Mesothelial cell of epicardium (in vitro differentiated cells): ENCODE data around the gene IGDCC3. TPM values are rescaled to one million over a fixed set of nuclear protein-coding genes. Genes with fewer than 3 reads are reported as not detected.

Experiments used
- DNase-seq, 2 experiments: peaks; one replicate each; pipeline ENCODE4 v3.0.0; 2021; ENCODE audit warnings: low spot score in 2 of 2; ENCODE audit not compliant: unreplicated experiment in 2 of 2
- H3K27ac Mint-ChIP-seq: 2 replicates; pipeline ENCODE4 v1.8.0; 2021; ENCODE audit warnings: mixed read lengths
- H3K27me3 Mint-ChIP-seq: 2 replicates; pipeline ENCODE4 v1.8.0; 2021; ENCODE audit warnings: low read depth, mixed read lengths
- H3K36me3 Mint-ChIP-seq: 2 replicates; pipeline ENCODE4 v1.8.0; 2021; ENCODE audit warnings: mixed read lengths
- H3K4me1 Mint-ChIP-seq: 2 replicates; pipeline ENCODE4 v1.8.0; 2021; ENCODE audit warnings: mixed read lengths
- H3K4me3 Mint-ChIP-seq: 2 replicates; pipeline ENCODE4 v1.8.0; 2021; ENCODE audit warnings: mild to moderate bottlenecking, moderate library complexity, mixed read lengths
- H3K9me3 Mint-ChIP-seq: 2 replicates; pipeline ENCODE4 v1.8.0; 2021; ENCODE audit warnings: mixed read lengths
- total RNA-seq: library from RNA; stranded (reverse); gene quantifications from 3 replicates; pipeline ENCODE4 v1.2.1, GENCODE V29; 2021
- TF ChIP-seq, protein P1 (sequence below): fragments of 200-600 bp; sonication (generic); IDR thresholded peaks from one replicate; pipeline ENCODE4 v1.5.0; 2021; ENCODE audit warnings: antibody characterized with exemption; ENCODE audit not compliant: unreplicated experiment

The IGDCC3 gene
- total RNA-seq: 34.8 to 40.6 TPM (median 35.1 TPM) in 3 replicates

- TF ChIP-seq, protein P1, sequence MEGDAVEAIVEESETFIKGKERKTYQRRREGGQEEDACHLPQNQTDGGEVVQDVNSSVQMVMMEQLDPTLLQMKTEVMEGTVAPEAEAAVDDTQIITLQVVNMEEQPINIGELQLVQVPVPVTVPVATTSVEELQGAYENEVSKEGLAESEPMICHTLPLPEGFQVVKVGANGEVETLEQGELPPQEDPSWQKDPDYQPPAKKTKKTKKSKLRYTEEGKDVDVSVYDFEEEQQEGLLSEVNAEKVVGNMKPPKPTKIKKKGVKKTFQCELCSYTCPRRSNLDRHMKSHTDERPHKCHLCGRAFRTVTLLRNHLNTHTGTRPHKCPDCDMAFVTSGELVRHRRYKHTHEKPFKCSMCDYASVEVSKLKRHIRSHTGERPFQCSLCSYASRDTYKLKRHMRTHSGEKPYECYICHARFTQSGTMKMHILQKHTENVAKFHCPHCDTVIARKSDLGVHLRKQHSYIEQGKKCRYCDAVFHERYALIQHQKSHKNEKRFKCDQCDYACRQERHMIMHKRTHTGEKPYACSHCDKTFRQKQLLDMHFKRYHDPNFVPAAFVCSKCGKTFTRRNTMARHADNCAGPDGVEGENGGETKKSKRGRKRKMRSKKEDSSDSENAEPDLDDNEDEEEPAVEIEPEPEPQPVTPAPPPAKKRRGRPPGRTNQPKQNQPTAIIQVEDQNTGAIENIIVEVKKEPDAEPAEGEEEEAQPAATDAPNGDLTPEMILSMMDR: no peak
- Mint-ChIP-seq H3K36me3 (peaks cover 7% of the 10 kb centered on the region), H3K4me1 (peaks cover 49% of the 10 kb centered on the region), H3K27me3 (no peaks in the 10 kb centered on the region), H3K4me3 (peak within 1 kb of the TSS; percentile 90), H3K27ac (peak within 1 kb of the TSS; percentile 92), H3K9me3 (no peaks in the 10 kb centered on the region)
- peak; percentile 63 to 76 for DNase-seq
These were observed at the start of gene IGDCC3 for GRCh38 chr15:65377976-65378366. TSS of gene IGDCC3 (minus strand) at chr15:65378002. CDS start at chr15:65377788, 214 bp downstream.

GRCh38 chr15:65426216-65426853 lies 48.5 kb upstream of the IGDCC3 start:
- Mint-ChIP-seq H3K4me1 (peaks cover 9% of the 10 kb centered on the region), H3K9me3 (no peaks in the 10 kb centered on the region), H3K27ac (no peak overlapping the region), H3K4me3 (no peak overlapping the region), H3K27me3 (peaks cover 10% of the 10 kb centered on the region), H3K36me3 (no peaks in the 10 kb centered on the region)
- no peak for DNase-seq
- TF ChIP-seq, protein P1: no peak

DNA sequence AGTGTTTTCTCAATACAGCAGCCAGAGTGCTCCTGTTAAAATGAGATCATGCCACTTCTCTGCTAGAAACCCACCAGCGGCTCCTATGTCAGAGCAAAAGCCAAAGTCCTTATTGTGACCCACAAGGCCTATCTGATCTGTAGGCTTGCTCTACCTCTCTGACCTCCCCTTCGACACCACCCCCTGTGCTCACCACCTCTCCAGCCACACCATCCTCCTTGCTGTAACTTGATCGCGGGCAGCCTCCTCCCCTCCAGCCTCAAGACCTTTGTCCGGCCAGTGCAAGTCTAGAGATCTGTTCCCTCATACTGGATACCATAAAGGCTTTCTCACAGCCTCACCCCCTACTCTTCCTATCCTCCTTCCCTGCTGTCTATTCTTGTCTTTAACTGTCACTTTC lies 46.9 kb upstream of the IGDCC3 start:
- no peak overlapping the region for H3K27ac Mint-ChIP-seq
- no peaks in the 10 kb centered on the region for H3K36me3 Mint-ChIP-seq
- no peak for DNase-seq
- TF ChIP-seq, protein P1: no peak
- H3K9me3 Mint-ChIP-seq: no peaks in the 10 kb centered on the region
- H3K27me3 Mint-ChIP-seq: peaks cover 10% of the 10 kb centered on the region
- peak overlapping the region; percentile 13 for H3K4me3 Mint-ChIP-seq
- peaks cover 19% of the 10 kb centered on the region for H3K4me1 Mint-ChIP-seq

GRCh38 chr15:65423976-65424679 lies 46.3 kb upstream of the IGDCC3 start:
- Mint-ChIP-seq H3K4me3 (peak overlapping the region; percentile 93), H3K36me3 (no peaks in the 10 kb centered on the region), H3K27me3 (peaks cover 10% of the 10 kb centered on the region), H3K27ac (no peak overlapping the region), H3K4me1 (peaks cover 20% of the 10 kb centered on the region), H3K9me3 (no peaks in the 10 kb centered on the region)
- DNase-seq: no peak
- TF ChIP-seq, protein P1: no peak

DNA sequence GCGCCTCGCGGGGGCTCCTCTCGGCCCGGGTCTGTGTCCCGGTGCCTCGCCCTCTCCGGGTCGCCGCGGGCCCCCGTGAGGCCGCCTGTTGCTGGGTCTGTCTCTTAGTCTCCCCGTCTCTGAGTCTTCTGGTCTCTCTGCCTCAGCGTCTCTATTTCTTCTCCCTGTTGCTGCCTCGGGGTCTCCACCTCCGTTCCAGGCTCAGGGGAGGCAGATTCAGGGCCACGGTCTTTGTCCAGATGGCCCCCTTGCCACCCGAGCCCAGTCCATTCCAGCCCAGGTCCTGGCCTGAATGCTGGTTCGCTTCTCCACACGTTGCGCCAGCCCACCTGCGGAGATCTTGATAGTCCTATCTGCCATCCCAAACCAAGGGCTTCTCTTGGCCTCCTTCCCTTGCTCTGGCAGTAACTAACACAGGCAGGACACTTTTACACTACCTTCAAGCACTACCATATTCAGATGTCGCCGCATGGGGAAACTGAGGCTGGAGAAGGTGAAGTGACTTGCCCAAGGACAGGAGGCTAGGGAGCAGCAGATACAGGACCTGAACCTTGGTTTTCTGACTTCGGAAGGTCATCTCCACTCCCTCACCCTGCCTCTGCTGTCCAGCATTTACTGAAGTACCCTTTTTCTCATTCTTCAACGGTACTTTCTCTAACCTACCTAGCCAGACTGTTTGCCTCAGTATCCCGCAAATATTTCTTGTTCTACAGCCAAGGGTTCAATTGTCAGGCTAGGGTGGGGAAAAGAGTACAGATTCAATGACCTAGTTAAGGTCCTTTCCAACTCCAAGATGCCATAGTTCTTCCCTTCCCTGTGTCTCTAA lies 45.6 kb upstream of the IGDCC3 start:
- H3K27ac Mint-ChIP-seq: peak overlapping the region; percentile 96
- peaks cover 10% of the 10 kb centered on the region for H3K27me3 Mint-ChIP-seq
- H3K4me1 Mint-ChIP-seq: peaks cover 26% of the 10 kb centered on the region
- H3K4me3 Mint-ChIP-seq: peak overlapping the region; percentile 93
- H3K36me3 Mint-ChIP-seq: no peaks in the 10 kb centered on the region
- no peak for DNase-seq
- TF ChIP-seq, protein P1: no peak
- H3K9me3 Mint-ChIP-seq: no peaks in the 10 kb centered on the region
